GM12878 (cell line): ENCODE results near the gene PTRH2. TPM values are rescaled to one million over a fixed set of nuclear protein-coding genes. Genes with fewer than 3 reads are reported as not detected.

Experiments used
- ATAC-seq: fragments of 200-7000 bp; cut with Tn5 transposase; 3 replicates; pipeline ENCODE4 v1.9.1; 2020; ENCODE audit warnings: mild to moderate bottlenecking, moderate library complexity
- BruUV-seq: library from RNA; stranded (reverse); fragments of 400-500 nt; replicated peaks from 2 replicates; lab custom pipeline; 2021; lab: Mats Ljungman, UMichigan
- CTCF ChIA-PET: fragments of 300-600 bp; sonication (Branson Sonifier 250); formaldehyde crosslinking; extraction: SDS; loops from one replicate; lab custom pipeline; 2021; ENCODE audit warnings: inconsistent platforms; lab: Yijun Ruan, JAX
- POLR2A ChIA-PET: fragments of 350-600 bp; formaldehyde crosslinking; extraction: SDS; loops from one replicate; lab custom pipeline; 2021; ENCODE audit warnings: inconsistent platforms; lab: Charles Lee
- RAD21 ChIA-PET: fragments of 300-600 bp; sonication (Branson Sonifier 250); formaldehyde crosslinking; loops from one replicate; lab custom pipeline; 2023; ENCODE audit warnings: antibody characterized with exemption; ENCODE audit not compliant: unreplicated experiment; lab: Charles Lee
- SMC1A ChIA-PET: fragments of 300-600 bp; sonication (Branson Sonifier 250); formaldehyde crosslinking; loops from one replicate; lab custom pipeline; 2023; ENCODE audit not compliant: unreplicated experiment, uncharacterized antibody; lab: Charles Lee
- DNase-seq: peaks from one replicate; pipeline ENCODE4 v3.0.0-alpha.2; 2011; ENCODE audit warnings: low read depth, low spot score
- FAIRE-seq: peaks from 3 replicates; lab custom pipeline; 2011; peaks lifted over from hg19 to GRCh38; lab: Jason Lieb, UNC
- H2AFZ ChIP-seq: 2 replicates; pipeline ENCODE4 v1.6.0; 2011; ENCODE audit warnings: low read depth, low read length, control low read depth; ENCODE audit not compliant: control insufficient read depth
- H3K27ac ChIP-seq: 2 replicates; pipeline ENCODE4 v1.5.1; 2011; ENCODE audit warnings: control low read depth; ENCODE audit not compliant: control insufficient read depth, insufficient read depth
- H3K27me3 ChIP-seq, 2 experiments: replicated peaks in 1 of 2; 2 replicates each; pipeline versions ENCODE4 v1.6.0 to v1.6.1; 2011; ENCODE audit warnings: low read length in 1 of 2; ENCODE audit not compliant: control insufficient read depth in 2 of 2, insufficient read depth in 2 of 2
- H3K36me3 ChIP-seq, 2 experiments: 2 replicates each; pipeline ENCODE4 v1.5.1; 2011; ENCODE audit warnings: low read length in 1 of 2; ENCODE audit not compliant: control insufficient read depth in 2 of 2, insufficient read depth in 2 of 2
- H3K4me1 ChIP-seq: 2 replicates; pipeline ENCODE4 v1.6.1; 2011; ENCODE audit warnings: mild to moderate bottlenecking, low read length, moderate library complexity, mixed read lengths; ENCODE audit not compliant: control insufficient read depth, insufficient read depth
- H3K4me2 ChIP-seq: 2 replicates; pipeline ENCODE4 v1.6.0; 2011; ENCODE audit warnings: control low read depth; ENCODE audit not compliant: control insufficient read depth, insufficient read depth
- H3K4me3 ChIP-seq: fragments of 200-600 bp; sonication (generic); 2 replicates; pipeline ENCODE4 v1.5.1; 2016
- H3K79me2 ChIP-seq: 2 replicates; pipeline ENCODE4 v1.6.0; 2011; ENCODE audit warnings: low read length; ENCODE audit not compliant: control insufficient read depth, insufficient read depth
- H3K9ac ChIP-seq: 2 replicates; pipeline ENCODE4 v1.8.0; 2011; ENCODE audit warnings: low read length, control low read depth, mixed read lengths; ENCODE audit not compliant: control insufficient read depth, insufficient read depth
- H3K9me3 ChIP-seq: replicated peaks from 3 replicates; pipeline ENCODE4 v1.5.1; 2011; ENCODE audit warnings: mild to moderate bottlenecking, low read length; ENCODE audit not compliant: control insufficient read depth, insufficient read depth
- H4K20me1 ChIP-seq: 2 replicates; pipeline ENCODE4 v1.6.0; 2011; ENCODE audit not compliant: control insufficient read depth, insufficient read depth
- CBFB ChIP-seq: IDR thresholded peaks from 2 replicates; pipeline ENCODE4 v1.6.1; 2016; ENCODE audit warnings: antibody characterized with exemption, low read depth
- CEBPZ ChIP-seq: fragments of 150-350 bp; IDR thresholded peaks from 2 replicates; pipeline ENCODE4 v1.6.1; 2016; ENCODE audit warnings: low read depth, low read length
- FOXK2 ChIP-seq: fragments of 450-650 bp; IDR thresholded peaks from 2 replicates; pipeline ENCODE4 v1.6.1; 2017; ENCODE audit warnings: mild to moderate bottlenecking, moderate library complexity
- LARP7 ChIP-seq: fragments of 450-650 bp; IDR thresholded peaks from 2 replicates; pipeline ENCODE4 v1.6.1; 2017; ENCODE audit warnings: mild to moderate bottlenecking
- MTA3 ChIP-seq: IDR thresholded peaks from 2 replicates; pipeline ENCODE4 v1.6.1; 2012; ENCODE audit warnings: low read length, inconsistent platforms, borderline replicate concordance
- MYC ChIP-seq: IDR thresholded peaks from 2 replicates; pipeline ENCODE4 v1.6.1; 2011; ENCODE audit warnings: mild to moderate bottlenecking, low read length, moderate library complexity, inconsistent platforms; ENCODE audit not compliant: insufficient read depth, insufficient replicate concordance, insufficient read length, severe bottlenecking
- NBN ChIP-seq: fragments of 450-650 bp; IDR thresholded peaks from 2 replicates; pipeline ENCODE4 v1.6.1; 2016
- RUNX3 ChIP-seq: IDR thresholded peaks from 2 replicates; pipeline ENCODE4 v1.6.1; 2012; ENCODE audit warnings: low read length, inconsistent platforms
- SMAD1 ChIP-seq: fragments of 450-650 bp; IDR thresholded peaks from 2 replicates; pipeline ENCODE4 v1.6.1; 2018; ENCODE audit warnings: mild to moderate bottlenecking, low read depth; ENCODE audit not compliant: partially characterized antibody
- ZNF274 ChIP-seq: IDR thresholded peaks from one replicate; pipeline ENCODE4 v1.8.0; 2011; ENCODE audit not compliant: insufficient read length, insufficient read depth
- ZSCAN29 ChIP-seq: fragments of 450-650 bp; IDR thresholded peaks from 2 replicates; pipeline ENCODE4 v1.6.1; 2017; ENCODE audit warnings: mild to moderate bottlenecking, moderate library complexity
- WGBS: methylation state at CpG from one replicate; pipeline ENCODE4 v1.1.6; 2016; ENCODE audit warnings: low lambda C conversion rate; ENCODE audit not compliant: insufficient replicate concordance, insufficient coverage; ENCODE audit errors: missing lambda C conversion rate; 5-methylcytosine and 5-hydroxymethylcytosine counted together
- in situ Hi-C: fragments of 300-500 bp; cut with MboI; formaldehyde crosslinking; loops from 9 replicates; pipeline ENCODE4 v1.14.3; 2018; ENCODE audit warnings: mixed read lengths
- intact Hi-C: fragments of 100-400 bp; cut with micrococcal nuclease; formaldehyde crosslinking; loops from one replicate; pipeline ENCODE4 v1.14.2; 2022; ENCODE audit not compliant: unreplicated experiment
- polyA plus RNA-seq, 11 experiments: library from polyadenylated mRNA; depleted of rRNA in 4 of 11; unstranded in 6 of 11; stranded (reverse) in 5 of 11; fragments of >200 nt; fragmentation: Nextera tagmentation in 4 of 11; fragmentation: Illumina TruSeq in 1 of 11; extraction: Ambion mirVana in 4 of 11; extraction: Trizol in 1 of 11; gene quantifications; 1 replicate in 1 of 11; 2 replicates in 10 of 11; pipeline versions ENCODE4 v1.2.1 to v1.2.3, GENCODE V29; 2011 to 2016; ENCODE audit warnings: inconsistent platforms in 2 of 11, missing spikeins in 2 of 11, low read depth in 1 of 11
- total RNA-seq, 4 experiments: library from RNA; depleted of rRNA in 3 of 4; stranded (reverse); fragments of >200 nt in 3 of 4; fragmentation: Illumina TruSeq in 1 of 4; extraction: Trizol in 1 of 4; gene quantifications; 2 replicates each; pipeline versions ENCODE4 v1.2.1 to v1.2.3, GENCODE V29; 2013 to 2021
- TF ChIP-seq, protein P1 (sequence below): fragments of 450-650 bp; IDR thresholded peaks from 2 replicates; pipeline ENCODE4 v1.6.1; 2017; ENCODE audit warnings: borderline replicate concordance
- TF ChIP-seq, protein P2 (sequence below): fragments of 450-650 bp; IDR thresholded peaks from 2 replicates; pipeline ENCODE4 v1.6.1; 2017; ENCODE audit warnings: mild to moderate bottlenecking

Gene PTRH2
- total and polyA plus RNA-seq, 10 of the 15 experiments (the other 5 are each of a cell fraction or from before 2014, with no cell fraction given), result 37.7 to 156 (median 63.4) TPM

GRCh38 chr17:59671386-59671785, 35.8 kb downstream of the PTRH2 start:
- FAIRE-seq (no peak), DNase-seq (no peak), ATAC-seq (no peak; the same call in 2 of the 3 replicates)
- H3K36me3 ChIP-seq, result peaks cover 6 to 38% of the 10 kb centered on the region in 2 experiments
- SMC1A ChIA-PET, result interaction anchor here (1.0 to 5.8 kb wide), 9 partner anchors 11 to 188 kb away, joined by 3 to 70 read pairs (median 20); partner anchors contain the start of gene CLTC
- TF ChIP-seq ZSCAN29, result no peak
- no peak for TF ChIP-seq NBN
- no peak for TF ChIP-seq CEBPZ
- no peak for TF ChIP-seq CBFB
- no peak for TF ChIP-seq MYC
- no peak for TF ChIP-seq LARP7
- no peak for TF ChIP-seq ZNF274
- TF ChIP-seq, protein P1, sequence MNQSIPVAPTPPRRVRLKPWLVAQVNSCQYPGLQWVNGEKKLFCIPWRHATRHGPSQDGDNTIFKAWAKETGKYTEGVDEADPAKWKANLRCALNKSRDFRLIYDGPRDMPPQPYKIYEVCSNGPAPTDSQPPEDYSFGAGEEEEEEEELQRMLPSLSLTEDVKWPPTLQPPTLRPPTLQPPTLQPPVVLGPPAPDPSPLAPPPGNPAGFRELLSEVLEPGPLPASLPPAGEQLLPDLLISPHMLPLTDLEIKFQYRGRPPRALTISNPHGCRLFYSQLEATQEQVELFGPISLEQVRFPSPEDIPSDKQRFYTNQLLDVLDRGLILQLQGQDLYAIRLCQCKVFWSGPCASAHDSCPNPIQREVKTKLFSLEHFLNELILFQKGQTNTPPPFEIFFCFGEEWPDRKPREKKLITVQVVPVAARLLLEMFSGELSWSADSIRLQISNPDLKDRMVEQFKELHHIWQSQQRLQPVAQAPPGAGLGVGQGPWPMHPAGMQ, result no peak
- TF ChIP-seq, protein P2, sequence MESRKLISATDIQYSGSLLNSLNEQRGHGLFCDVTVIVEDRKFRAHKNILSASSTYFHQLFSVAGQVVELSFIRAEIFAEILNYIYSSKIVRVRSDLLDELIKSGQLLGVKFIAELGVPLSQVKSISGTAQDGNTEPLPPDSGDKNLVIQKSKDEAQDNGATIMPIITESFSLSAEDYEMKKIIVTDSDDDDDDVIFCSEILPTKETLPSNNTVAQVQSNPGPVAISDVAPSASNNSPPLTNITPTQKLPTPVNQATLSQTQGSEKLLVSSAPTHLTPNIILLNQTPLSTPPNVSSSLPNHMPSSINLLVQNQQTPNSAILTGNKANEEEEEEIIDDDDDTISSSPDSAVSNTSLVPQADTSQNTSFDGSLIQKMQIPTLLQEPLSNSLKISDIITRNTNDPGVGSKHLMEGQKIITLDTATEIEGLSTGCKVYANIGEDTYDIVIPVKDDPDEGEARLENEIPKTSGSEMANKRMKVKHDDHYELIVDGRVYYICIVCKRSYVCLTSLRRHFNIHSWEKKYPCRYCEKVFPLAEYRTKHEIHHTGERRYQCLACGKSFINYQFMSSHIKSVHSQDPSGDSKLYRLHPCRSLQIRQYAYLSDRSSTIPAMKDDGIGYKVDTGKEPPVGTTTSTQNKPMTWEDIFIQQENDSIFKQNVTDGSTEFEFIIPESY, result no peak
- no peak for TF ChIP-seq MTA3
- TF ChIP-seq RUNX3, result no peak
- TF ChIP-seq FOXK2, result no peak
- no peak for TF ChIP-seq SMAD1
- no peak overlapping the region for H3K4me2 ChIP-seq
- RAD21 ChIA-PET, result interaction anchor here (1.4 to 3.4 kb wide), 4 partner anchors 16 to 53 kb away, joined by 6 to 29 read pairs (median 18); partner anchors contain the start of gene CLTC
- in situ Hi-C loops, result no loop called here
- peaks cover 8% of the 10 kb centered on the region for H3K4me1 ChIP-seq
- intact Hi-C loops, result loop anchor here (10.0 kb wide), 1 partner anchor 147 kb away; no protein-coding TSS in a partner anchor
- POLR2A ChIA-PET, result interaction anchor here (1.5 to 2.6 kb wide), 2 partner anchors 49 to 51 kb away, joined by 8 to 23 read pairs; partner anchors contain the start of gene CLTC
- CTCF ChIA-PET, result interaction anchor here (0.7 to 3.7 kb wide), 10 partner anchors 15 to 188 kb away, joined by 3 to 11 read pairs (median 4); partner anchors contain the start of gene CLTC
- no peak overlapping the region; the same call in 1 of the 2 replicates for H3K27ac ChIP-seq
- H4K20me1 ChIP-seq, result no peaks in the 10 kb centered on the region
- BruUV-seq, result no TSS peak
- peaks cover 6% of the 10 kb centered on the region for H3K79me2 ChIP-seq
- no peak overlapping the region for H2AFZ ChIP-seq
- 14% methylated on average over 1 of the region's 1 CpG for WGBS
- H3K4me3 ChIP-seq, result no peak overlapping the region
- no peaks in the 10 kb centered on the region for H3K27me3 ChIP-seq
- H3K9ac ChIP-seq, result no peak overlapping the region
- no peaks in the 10 kb centered on the region for H3K9me3 ChIP-seq
